Left lung (tissue), 10 donors: Measurements from ENCODE around the gene NPHP4. TPM values are rescaled to one million over a fixed set of nuclear protein-coding genes. Genes with fewer than 3 reads are reported as not detected.

Source experiments
- ATAC-seq: fragments of 200-7000 bp; cut with Tn5 transposase; one replicate; pipeline ENCODE4 v1.9.1; 2020; ENCODE audit warnings: moderate library complexity
- DNase-seq, 4 donors: peaks; one replicate each; pipeline ENCODE4 v3.0.0-alpha.2; 2013 to 2020
- H3K27ac ChIP-seq, 2 donors: fragments of 200-600 bp; sonication (generic) in 1 of 2; one replicate each; pipeline versions ENCODE4 v1.5.0 to v1.8.0; 2020 to 2021
- H3K27me3 ChIP-seq, 2 donors: fragments of 200-600 bp; sonication (generic) in 1 of 2; one replicate each; pipeline versions ENCODE4 v1.5.0 to v1.8.0; 2020 to 2021
- H3K36me3 ChIP-seq, 2 donors: fragments of 200-600 bp; sonication (generic) in 1 of 2; one replicate each; pipeline versions ENCODE4 v1.5.0 to v1.8.0; 2020 to 2021
- H3K4me1 ChIP-seq, 2 donors: fragments of 200-600 bp; one replicate each; pipeline ENCODE4 v1.8.0; 2021
- H3K4me3 ChIP-seq, 2 donors: fragments of 200-600 bp; sonication (generic) in 1 of 2; one replicate each; pipeline versions ENCODE4 v1.5.0 to v1.8.0; 2020 to 2021; ENCODE audit warnings: mild to moderate bottlenecking in 1 of 2
- H3K9me3 ChIP-seq, 2 donors: fragments of 200-600 bp; sonication (generic) in 1 of 2; one replicate each; pipeline versions ENCODE4 v1.5.0 to v1.8.0; 2020 to 2021
- intact Hi-C, 2 donors: fragments of 100-400 bp; cut with DNase I; formaldehyde crosslinking; loops; one replicate each; pipeline versions ENCODE4 v1.11.2 to v1.14.2; 2022
- polyA plus RNA-seq, 6 donors: library from polyadenylated mRNA; unstranded; fragments of 120-200 nt; gene quantifications; one replicate each; pipeline ENCODE4 v1.2.1, GENCODE V29; 2013; ENCODE audit not compliant: insufficient read length in 6 of 6
- total RNA-seq, 2 donors: library from RNA; stranded (reverse); fragmentation: NEBNext Ultra II Directional; extraction: Animal tissue kit (Norgen Biotek cat#: 25700); gene quantifications; one replicate each; pipeline ENCODE4 v1.2.1, GENCODE V29; 2021
- TF ChIP-seq, protein P1 (sequence below), 2 donors: fragments of 200-600 bp; sonication (generic) in 1 of 2; IDR thresholded peaks; one replicate each; pipeline versions ENCODE4 v1.5.0 to v1.8.0; 2021; ENCODE audit warnings: antibody characterized with exemption in 2 of 2
- donor health status: DM: no; HTN: yes; CAD: no.
- donor health status: DM: no; HTN: no; CAD: no.

NPHP4 gene
- total and polyA plus RNA-seq, 8 donors = 9.4 to 16.4 (median 10.2) TPM

GRCh38 chr1:5879421-5879820 is 112.8 kb downstream of the NPHP4 start:
- H3K36me3 ChIP-seq = peaks cover 0 to 93% of the 10 kb centered on the region in 2 donors

DNA sequence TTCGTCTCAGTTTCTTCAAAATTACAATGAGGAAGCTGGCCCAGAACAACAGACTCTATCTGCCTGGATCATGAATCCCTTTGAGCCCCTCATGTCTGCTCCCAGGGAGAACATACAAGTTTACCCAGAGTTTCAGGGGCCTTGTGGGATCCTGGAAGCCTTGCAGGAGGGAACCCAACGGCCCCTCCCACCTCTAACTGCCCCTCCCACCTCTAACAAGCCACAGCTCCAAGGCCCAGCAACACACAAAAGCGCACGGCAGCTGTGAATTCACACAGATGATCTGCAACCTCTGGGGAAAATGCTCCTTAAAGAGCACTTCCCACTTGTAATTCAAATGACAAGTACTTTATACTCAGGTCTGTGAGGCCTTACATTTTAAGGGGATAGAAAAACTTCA is 113.3 kb downstream of the NPHP4 start:
- Histone ChIP-seq H3K27me3 (no peaks in the 10 kb centered on the region), H3K9me3 (peaks cover 0 to 6% of the 10 kb centered on the region in 2 donors), H3K27ac (no peak overlapping the region), H3K4me1 (no peaks in the 10 kb centered on the region), H3K36me3 (peaks cover 0 to 97% of the 10 kb centered on the region in 2 donors), H3K4me3 (no peak overlapping the region)
- intact Hi-C loops = no loop called here
- DNase-seq = no peak
- ATAC-seq = no peak
- TF ChIP-seq, protein P1, sequence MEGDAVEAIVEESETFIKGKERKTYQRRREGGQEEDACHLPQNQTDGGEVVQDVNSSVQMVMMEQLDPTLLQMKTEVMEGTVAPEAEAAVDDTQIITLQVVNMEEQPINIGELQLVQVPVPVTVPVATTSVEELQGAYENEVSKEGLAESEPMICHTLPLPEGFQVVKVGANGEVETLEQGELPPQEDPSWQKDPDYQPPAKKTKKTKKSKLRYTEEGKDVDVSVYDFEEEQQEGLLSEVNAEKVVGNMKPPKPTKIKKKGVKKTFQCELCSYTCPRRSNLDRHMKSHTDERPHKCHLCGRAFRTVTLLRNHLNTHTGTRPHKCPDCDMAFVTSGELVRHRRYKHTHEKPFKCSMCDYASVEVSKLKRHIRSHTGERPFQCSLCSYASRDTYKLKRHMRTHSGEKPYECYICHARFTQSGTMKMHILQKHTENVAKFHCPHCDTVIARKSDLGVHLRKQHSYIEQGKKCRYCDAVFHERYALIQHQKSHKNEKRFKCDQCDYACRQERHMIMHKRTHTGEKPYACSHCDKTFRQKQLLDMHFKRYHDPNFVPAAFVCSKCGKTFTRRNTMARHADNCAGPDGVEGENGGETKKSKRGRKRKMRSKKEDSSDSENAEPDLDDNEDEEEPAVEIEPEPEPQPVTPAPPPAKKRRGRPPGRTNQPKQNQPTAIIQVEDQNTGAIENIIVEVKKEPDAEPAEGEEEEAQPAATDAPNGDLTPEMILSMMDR (IDR thresholded peaks at IDR 0.05) = no peak

More at GRCh38 chr1:5879421-5879820, 112.8 kb downstream of the NPHP4 start:
- no peak for ATAC-seq
- peak in 1 of 4 donors; percentile 52 for DNase-seq
- TF ChIP-seq, protein P1 (IDR thresholded peaks at IDR 0.05) = no peak
- Histone ChIP-seq H3K4me3 (no peak overlapping the region), H3K27me3 (no peaks in the 10 kb centered on the region), H3K9me3 (peaks cover 0 to 6% of the 10 kb centered on the region in 2 donors), H3K4me1 (no peaks in the 10 kb centered on the region), H3K27ac (no peak overlapping the region)
- intact Hi-C loops = no loop called here

DNA sequence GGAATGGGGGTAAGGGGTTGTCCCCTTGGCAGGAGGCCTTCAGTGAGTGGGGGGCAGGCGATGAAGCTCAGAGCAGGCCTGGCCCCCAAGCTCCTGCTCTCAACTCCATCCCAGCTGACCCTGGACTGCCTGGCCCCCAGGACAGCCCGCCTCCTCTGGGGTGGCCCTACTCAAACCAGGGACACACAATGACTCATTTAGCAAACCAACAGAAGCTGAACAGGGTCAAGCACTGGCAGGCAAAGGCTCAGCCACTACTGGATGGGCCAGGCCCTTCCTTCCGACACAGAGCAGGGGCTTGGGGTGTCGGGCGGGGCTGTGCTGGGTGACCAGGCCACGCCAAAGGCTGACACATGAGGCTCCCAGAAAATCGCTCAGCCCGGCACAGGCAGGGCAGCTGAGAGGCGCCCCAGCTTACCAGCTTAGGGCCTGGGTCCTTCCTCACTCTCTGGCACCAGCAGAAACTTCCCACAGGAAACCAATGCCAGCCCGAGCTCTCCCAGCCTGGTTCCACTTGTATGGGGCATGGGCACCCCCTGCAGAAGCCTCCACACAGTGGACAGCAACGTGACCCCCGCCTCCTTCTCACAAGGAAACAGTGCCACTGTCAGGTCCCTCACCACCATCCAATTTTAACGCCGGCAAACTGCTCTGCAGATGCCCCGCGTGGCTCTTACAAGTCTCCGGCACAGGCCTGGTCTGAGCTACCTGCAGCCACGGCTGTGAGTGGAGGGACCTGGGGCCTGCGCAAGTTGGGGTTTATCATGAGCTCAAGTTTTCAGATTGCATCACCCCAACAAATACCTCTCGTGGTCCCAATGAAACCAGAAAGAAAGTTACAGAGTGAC is 114.3 kb downstream of the NPHP4 start:
- peaks cover 0 to 6% of the 10 kb centered on the region in 2 donors for H3K9me3 ChIP-seq
- ATAC-seq (no peak), DNase-seq (peak in 1 of 4 donors; percentile 53)
- intact Hi-C loops = no loop called here
- H3K27me3 ChIP-seq = no peaks in the 10 kb centered on the region
- H3K27ac ChIP-seq = no peak overlapping the region
- no peak overlapping the region for H3K4me3 ChIP-seq
- H3K36me3 ChIP-seq = peaks cover 0 to 96% of the 10 kb centered on the region in 2 donors
- TF ChIP-seq, protein P1 (IDR thresholded peaks at IDR 0.05) = no peak
- H3K4me1 ChIP-seq = no peaks in the 10 kb centered on the region

DNA sequence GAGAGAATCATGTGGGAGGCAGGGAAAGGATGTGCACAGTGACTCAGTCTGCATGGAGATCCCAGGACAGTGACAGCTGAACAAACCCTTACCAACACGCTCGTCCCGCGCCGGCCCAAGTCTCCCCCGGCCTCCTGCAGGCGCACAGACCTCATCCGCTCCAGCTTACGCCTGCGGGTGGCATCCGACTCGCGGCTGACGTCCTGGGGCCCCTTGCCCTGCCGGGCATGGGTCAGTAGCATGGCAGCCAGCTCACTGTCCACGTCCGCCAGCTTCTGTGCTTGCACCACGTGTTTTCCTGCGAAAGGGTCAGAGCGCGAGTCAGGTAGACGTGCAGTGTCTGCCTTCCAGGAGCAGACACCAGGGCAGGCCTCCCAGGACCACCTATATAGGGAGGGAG is 115.2 kb downstream of the NPHP4 start:
- Histone ChIP-seq H3K4me1 (no peaks in the 10 kb centered on the region), H3K27me3 (no peaks in the 10 kb centered on the region), H3K4me3 (no peak overlapping the region), H3K27ac (no peak overlapping the region), H3K36me3 (peaks cover 0 to 98% of the 10 kb centered on the region in 2 donors), H3K9me3 (peaks cover 0 to 6% of the 10 kb centered on the region in 2 donors)
- TF ChIP-seq, protein P1 (IDR thresholded peaks at IDR 0.05) = no peak
- intact Hi-C loops = no loop called here
- DNase-seq = peak in 1 of 4 donors; percentile 57
- no peak for ATAC-seq

GRCh38 chr1:5876094-5876650 is 116.1 kb downstream of the NPHP4 start:
- Histone ChIP-seq H3K36me3 (peaks cover 0 to 97% of the 10 kb centered on the region in 2 donors), H3K27me3 (no peaks in the 10 kb centered on the region), H3K9me3 (peaks cover 0 to 6% of the 10 kb centered on the region in 2 donors), H3K27ac (no peak overlapping the region), H3K4me3 (no peak overlapping the region), H3K4me1 (no peaks in the 10 kb centered on the region)
- TF ChIP-seq, protein P1 (IDR thresholded peaks at IDR 0.05) = no peak
- DNase-seq (peak in 1 of 4 donors; percentile 45), ATAC-seq (no peak)
- intact Hi-C loops = no loop called here
